Measurements from ENCODE around the gene MRPS9. TPM values are rescaled to one million over a fixed set of nuclear protein-coding genes. Genes with fewer than 3 reads are reported as not detected.
A peak's percentile ranks its signal among the peaks of the same experiment; 100 is the strongest.

Gene MRPS9
- total and polyA plus RNA-seq, 3 experiments from 2014 or later = 32.2 to 51.8 (median 49.5) TPM

- no peak overlapping the region for H3K4me3 Mint-ChIP-seq
- no peaks in the 10 kb centered on the region for H3K9me3 Mint-ChIP-seq
- Histone ChIP-seq H3K4me3 (ENCODE audit: low read length) (no peak overlapping the region), H3K9me3 (ENCODE audit: low read length) (no peaks in the 10 kb centered on the region), H3K4me1 (ENCODE audit: insufficient read depth, low read length) (no peaks in the 10 kb centered on the region), H3K27ac (ENCODE audit: low read depth, low read length) (no peak overlapping the region), H3K36me3 (ENCODE audit: insufficient read depth, low read length) (no peaks in the 10 kb centered on the region), H3K27me3 (ENCODE audit: insufficient read depth, low read length, poor library complexity, severe bottlenecking) (no peaks in the 10 kb centered on the region)
- H3K27ac Mint-ChIP-seq = no peak overlapping the region
- ChIA-PET POLR2A (no interaction called here), CTCF (interaction anchor here (0.6 to 3.1 kb wide), 5 partner anchors 8 to 1469 kb away, joined by 3 to 15 read pairs (median 5); no protein-coding TSS in a partner anchor)
- no peaks in the 10 kb centered on the region for H3K4me1 Mint-ChIP-seq
- H3K36me3 Mint-ChIP-seq = peaks cover 0 to 4% (median 2%) of the 10 kb centered on the region in 3 donors
- DNase-seq = no peak
- H3K27me3 Mint-ChIP-seq = no peaks in the 10 kb centered on the region
Measured at GRCh38 chr2:105113616-105114291, 75.9 kb downstream of the MRPS9 start.

DNA sequence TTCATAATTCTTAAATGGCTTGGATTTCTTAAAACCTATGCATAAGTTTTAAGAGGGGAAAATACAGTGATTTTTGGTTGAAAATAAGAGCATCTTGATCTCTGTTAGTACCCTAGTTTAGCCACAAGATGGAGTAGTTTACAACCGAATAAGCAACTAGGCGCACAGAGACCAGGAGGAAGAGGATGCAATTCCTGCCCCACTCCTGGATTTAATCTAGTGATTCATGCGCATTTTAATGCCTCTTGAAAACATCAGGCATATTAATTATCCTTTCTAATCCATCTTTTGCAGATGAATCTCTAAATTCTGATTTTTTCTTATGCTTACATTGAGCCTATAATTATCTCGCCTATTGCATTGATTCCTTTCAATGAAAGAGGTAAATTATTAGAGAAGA, 76.7 kb downstream of the MRPS9 start:
- H3K9me3 ChIP-seq (ENCODE audit: low read length) = no peaks in the 10 kb centered on the region
- POLR2A ChIA-PET = no interaction called here
- Mint-ChIP-seq H3K27me3 (no peaks in the 10 kb centered on the region), H3K36me3 (peaks cover 0 to 4% (median 2%) of the 10 kb centered on the region in 3 donors), H3K9me3 (no peaks in the 10 kb centered on the region), H3K27ac (no peak overlapping the region), H3K4me3 (no peak overlapping the region), H3K4me1 (no peaks in the 10 kb centered on the region)
- H3K4me3 ChIP-seq (ENCODE audit: low read length) = no peak overlapping the region
- peak in 2 of 5 donors; percentile 21 to 22 for DNase-seq
- no peaks in the 10 kb centered on the region for H3K4me1 ChIP-seq (ENCODE audit: insufficient read depth, low read length)
- CTCF ChIA-PET = interaction anchor here (0.9 to 3.1 kb wide), 6 partner anchors 9 to 124 kb away, joined by 3 to 15 read pairs (median 4); no protein-coding TSS in a partner anchor
- H3K36me3 ChIP-seq (ENCODE audit: insufficient read depth, low read length) = no peaks in the 10 kb centered on the region
- no peak overlapping the region for H3K27ac ChIP-seq (ENCODE audit: low read depth, low read length)
- H3K27me3 ChIP-seq (ENCODE audit: insufficient read depth, low read length, poor library complexity, severe bottlenecking) = no peaks in the 10 kb centered on the region

- no peak overlapping the region for H3K4me3 ChIP-seq (ENCODE audit: low read length)
- no peak overlapping the region for H3K27ac ChIP-seq (ENCODE audit: low read depth, low read length)
- Mint-ChIP-seq H3K9me3 (no peaks in the 10 kb centered on the region), H3K4me1 (no peaks in the 10 kb centered on the region), H3K4me3 (no peak overlapping the region), H3K27ac (no peak overlapping the region), H3K27me3 (no peaks in the 10 kb centered on the region), H3K36me3 (peaks cover 0 to 6% (median 2%) of the 10 kb centered on the region in 3 donors)
- no peaks in the 10 kb centered on the region for H3K4me1 ChIP-seq (ENCODE audit: insufficient read depth, low read length)
- H3K36me3 ChIP-seq (ENCODE audit: insufficient read depth, low read length) = no peaks in the 10 kb centered on the region
- POLR2A ChIA-PET = no interaction called here
- H3K9me3 ChIP-seq (ENCODE audit: low read length) = no peaks in the 10 kb centered on the region
- H3K27me3 ChIP-seq (ENCODE audit: insufficient read depth, low read length, poor library complexity, severe bottlenecking) = no peaks in the 10 kb centered on the region
- DNase-seq = no peak
- CTCF ChIA-PET = interaction anchor here (1.3 to 3.1 kb wide), 2 partner anchors 122 to 1466 kb away, joined by 3 to 15 read pairs; no protein-coding TSS in a partner anchor
Measured at GRCh38 chr2:105116348-105116747, 78.5 kb downstream of the MRPS9 start.

DNA sequence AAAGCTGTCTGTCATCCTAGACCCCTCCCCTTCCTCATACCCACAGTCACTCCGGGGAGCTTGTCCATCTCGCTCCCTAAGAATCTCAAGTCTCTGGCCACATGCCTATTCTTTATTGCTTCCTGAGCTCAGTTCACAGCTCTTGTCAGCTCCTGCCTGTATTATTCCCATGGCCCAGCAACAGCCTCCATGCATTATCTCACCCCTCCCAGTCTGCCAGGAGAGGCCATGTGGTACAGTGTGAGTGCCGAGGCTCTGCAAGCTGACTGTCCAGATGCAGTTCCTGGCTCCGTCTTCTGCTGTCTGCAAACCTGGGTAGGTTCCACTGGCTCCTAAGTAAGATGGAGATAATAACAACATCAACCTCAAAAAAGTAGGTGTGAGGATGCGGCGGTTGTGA, 79.7 kb downstream of the MRPS9 start:
- H3K27me3 Mint-ChIP-seq = no peaks in the 10 kb centered on the region
- Histone ChIP-seq H3K4me3 (ENCODE audit: low read length) (no peak overlapping the region), H3K27me3 (ENCODE audit: insufficient read depth, low read length, poor library complexity, severe bottlenecking) (no peaks in the 10 kb centered on the region), H3K27ac (ENCODE audit: low read depth, low read length) (no peak overlapping the region), H3K4me1 (ENCODE audit: insufficient read depth, low read length) (no peaks in the 10 kb centered on the region), H3K36me3 (ENCODE audit: insufficient read depth, low read length) (no peaks in the 10 kb centered on the region), H3K9me3 (ENCODE audit: low read length) (no peaks in the 10 kb centered on the region)
- H3K9me3 Mint-ChIP-seq = no peaks in the 10 kb centered on the region
- H3K4me3 Mint-ChIP-seq = no peak overlapping the region
- peaks cover 0 to 6% (median 2%) of the 10 kb centered on the region in 3 donors for H3K36me3 Mint-ChIP-seq
- ChIA-PET CTCF (no interaction called here), POLR2A (interaction anchor here (0.7 kb wide), 1 partner anchor 419 kb away, joined by 3 read pairs; no protein-coding TSS in a partner anchor)
- H3K4me1 Mint-ChIP-seq = no peaks in the 10 kb centered on the region
- no peak overlapping the region for H3K27ac Mint-ChIP-seq
- DNase-seq = no peak

DNA sequence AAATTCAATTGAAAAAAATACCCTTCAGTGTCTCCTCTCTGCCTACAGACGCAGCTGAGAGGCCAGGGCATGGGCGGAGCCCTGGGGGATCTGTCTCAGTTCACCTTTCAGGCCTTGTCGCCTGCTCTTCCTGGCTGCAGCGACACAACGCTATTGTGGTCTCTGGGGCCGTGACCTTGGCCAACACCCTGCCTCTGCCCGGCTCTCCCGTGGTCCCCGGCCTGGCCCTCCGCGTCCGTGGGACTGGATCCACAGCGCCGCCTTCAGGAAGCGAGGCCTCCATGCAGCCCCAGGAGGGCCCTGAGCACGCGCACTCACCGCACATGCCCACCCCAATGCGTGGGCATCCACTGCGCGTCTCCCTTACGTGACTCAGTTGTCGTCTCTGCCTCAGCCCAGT, 81.1 kb downstream of the MRPS9 start:
- Mint-ChIP-seq H3K4me3 (no peak overlapping the region), H3K4me1 (no peaks in the 10 kb centered on the region), H3K36me3 (peaks cover 0 to 6% (median 2%) of the 10 kb centered on the region in 3 donors), H3K27me3 (peaks cover 0 to 4% of the 10 kb centered on the region in 2 donors), H3K9me3 (no peaks in the 10 kb centered on the region), H3K27ac (no peak overlapping the region)
- no peaks in the 10 kb centered on the region for H3K4me1 ChIP-seq (ENCODE audit: insufficient read depth, low read length)
- no peak for DNase-seq
- ChIA-PET CTCF (no interaction called here), POLR2A (no interaction called here)
- H3K27me3 ChIP-seq (ENCODE audit: insufficient read depth, low read length, poor library complexity, severe bottlenecking) = no peaks in the 10 kb centered on the region
- H3K27ac ChIP-seq (ENCODE audit: low read depth, low read length) = no peak overlapping the region
- no peaks in the 10 kb centered on the region for H3K36me3 ChIP-seq (ENCODE audit: insufficient read depth, low read length)
- no peak overlapping the region for H3K4me3 ChIP-seq (ENCODE audit: low read length)
- H3K9me3 ChIP-seq (ENCODE audit: low read length) = no peaks in the 10 kb centered on the region

DNA sequence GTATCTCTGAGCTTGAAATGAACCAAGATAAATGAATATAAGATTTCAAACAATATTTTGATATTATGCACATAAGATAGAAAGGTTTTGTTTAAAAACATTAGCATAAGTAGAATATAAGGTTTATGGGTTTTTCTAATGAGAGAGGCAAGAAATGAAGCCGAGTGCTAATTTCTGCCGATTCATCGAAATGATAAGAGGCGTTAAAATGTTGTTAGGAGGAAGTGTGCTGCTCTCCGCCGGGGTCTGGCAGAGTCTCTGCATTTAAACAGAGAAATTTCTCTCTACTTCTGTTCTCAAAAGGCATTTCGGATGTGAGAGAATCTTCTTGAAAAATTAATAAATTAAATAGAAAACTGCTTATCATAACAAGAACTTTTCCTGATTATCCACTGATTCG, 83.6 kb downstream of the MRPS9 start:
- H3K27me3 Mint-ChIP-seq = peaks cover 3 to 15% of the 10 kb centered on the region in 2 donors
- H3K4me3 Mint-ChIP-seq = no peak overlapping the region
- no peaks in the 10 kb centered on the region for H3K4me1 Mint-ChIP-seq
- POLR2A ChIA-PET = no interaction called here
- Histone ChIP-seq H3K27me3 (ENCODE audit: insufficient read depth, low read length, poor library complexity, severe bottlenecking) (no peaks in the 10 kb centered on the region), H3K36me3 (ENCODE audit: insufficient read depth, low read length) (no peaks in the 10 kb centered on the region), H3K9me3 (ENCODE audit: low read length) (no peaks in the 10 kb centered on the region), H3K27ac (ENCODE audit: low read depth, low read length) (no peak overlapping the region), H3K4me1 (ENCODE audit: insufficient read depth, low read length) (no peaks in the 10 kb centered on the region), H3K4me3 (ENCODE audit: low read length) (no peak overlapping the region)
- DNase-seq = no peak
- no peak overlapping the region for H3K27ac Mint-ChIP-seq
- peaks cover 0 to 6% (median 2%) of the 10 kb centered on the region in 3 donors for H3K36me3 Mint-ChIP-seq
- no peaks in the 10 kb centered on the region for H3K9me3 Mint-ChIP-seq
- CTCF ChIA-PET = no interaction called here

- no peak for DNase-seq
- no peak overlapping the region for H3K4me3 ChIP-seq (ENCODE audit: low read length)
- H3K36me3 ChIP-seq (ENCODE audit: insufficient read depth, low read length) = no peaks in the 10 kb centered on the region
- H3K9me3 ChIP-seq (ENCODE audit: low read length) = no peaks in the 10 kb centered on the region
- H3K36me3 Mint-ChIP-seq = peaks cover 0 to 3% (median 0%) of the 10 kb centered on the region in 3 donors
- H3K27me3 ChIP-seq (ENCODE audit: insufficient read depth, low read length, poor library complexity, severe bottlenecking) = no peaks in the 10 kb centered on the region
- H3K27ac Mint-ChIP-seq = peak overlapping the region in 1 of 8 donors; percentile 39
- H3K27ac ChIP-seq (ENCODE audit: low read depth, low read length) = no peak overlapping the region
- H3K4me1 Mint-ChIP-seq = no peaks in the 10 kb centered on the region
- H3K4me1 ChIP-seq (ENCODE audit: insufficient read depth, low read length) = no peaks in the 10 kb centered on the region
- peaks cover 5 to 28% of the 10 kb centered on the region in 2 donors for H3K27me3 Mint-ChIP-seq
- POLR2A ChIA-PET = no interaction called here
- H3K4me3 Mint-ChIP-seq = no peak overlapping the region
- CTCF ChIA-PET = no interaction called here
- peaks cover 0 to 9% (median 0%) of the 10 kb centered on the region in 5 donors for H3K9me3 Mint-ChIP-seq
Measured at GRCh38 chr2:105125428-105125827, 87.6 kb downstream of the MRPS9 start.

DNA sequence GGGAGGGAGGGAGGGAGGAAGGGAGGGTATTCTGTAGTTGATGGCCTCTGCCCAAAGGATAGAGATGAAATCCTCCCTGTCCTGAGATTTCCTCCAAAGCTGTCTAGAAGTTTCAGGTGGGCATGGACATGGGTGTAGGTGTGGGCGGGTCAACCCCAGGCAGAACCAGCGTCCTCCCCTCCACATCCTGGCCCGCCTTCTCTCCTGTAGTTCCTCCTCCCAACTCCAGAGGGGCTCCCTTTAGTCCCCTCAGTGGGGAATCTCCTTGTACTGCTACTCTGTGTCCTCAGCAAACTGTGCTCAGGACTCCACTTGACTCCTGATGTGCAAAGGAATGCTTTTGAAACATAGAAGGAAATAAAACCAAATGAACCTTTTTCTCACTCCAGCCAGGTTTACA, 88.1 kb downstream of the MRPS9 start:
- peaks cover 0 to 9% (median 0%) of the 10 kb centered on the region in 5 donors for H3K9me3 Mint-ChIP-seq
- ChIA-PET POLR2A (no interaction called here), CTCF (no interaction called here)

More for the DNA sequence above, 88.1 kb downstream of the MRPS9 start:
- Mint-ChIP-seq H3K36me3 (peaks cover 0 to 3% (median 0%) of the 10 kb centered on the region in 3 donors), H3K4me1 (no peaks in the 10 kb centered on the region), H3K4me3 (no peak overlapping the region), H3K27me3 (peaks cover 5 to 28% of the 10 kb centered on the region in 2 donors), H3K27ac (peak overlapping the region in 1 of 8 donors; percentile 32)
- Histone ChIP-seq H3K4me1 (ENCODE audit: insufficient read depth, low read length) (no peaks in the 10 kb centered on the region), H3K36me3 (ENCODE audit: insufficient read depth, low read length) (no peaks in the 10 kb centered on the region), H3K4me3 (ENCODE audit: low read length) (no peak overlapping the region), H3K27me3 (ENCODE audit: insufficient read depth, low read length, poor library complexity, severe bottlenecking) (no peaks in the 10 kb centered on the region), H3K27ac (ENCODE audit: low read depth, low read length) (no peak overlapping the region), H3K9me3 (ENCODE audit: low read length) (no peaks in the 10 kb centered on the region)
- DNase-seq = no peak

Data from CD8-positive, alpha-beta memory T cell (primary cell).